ENCODE data around the gene ICA1.

DNA sequence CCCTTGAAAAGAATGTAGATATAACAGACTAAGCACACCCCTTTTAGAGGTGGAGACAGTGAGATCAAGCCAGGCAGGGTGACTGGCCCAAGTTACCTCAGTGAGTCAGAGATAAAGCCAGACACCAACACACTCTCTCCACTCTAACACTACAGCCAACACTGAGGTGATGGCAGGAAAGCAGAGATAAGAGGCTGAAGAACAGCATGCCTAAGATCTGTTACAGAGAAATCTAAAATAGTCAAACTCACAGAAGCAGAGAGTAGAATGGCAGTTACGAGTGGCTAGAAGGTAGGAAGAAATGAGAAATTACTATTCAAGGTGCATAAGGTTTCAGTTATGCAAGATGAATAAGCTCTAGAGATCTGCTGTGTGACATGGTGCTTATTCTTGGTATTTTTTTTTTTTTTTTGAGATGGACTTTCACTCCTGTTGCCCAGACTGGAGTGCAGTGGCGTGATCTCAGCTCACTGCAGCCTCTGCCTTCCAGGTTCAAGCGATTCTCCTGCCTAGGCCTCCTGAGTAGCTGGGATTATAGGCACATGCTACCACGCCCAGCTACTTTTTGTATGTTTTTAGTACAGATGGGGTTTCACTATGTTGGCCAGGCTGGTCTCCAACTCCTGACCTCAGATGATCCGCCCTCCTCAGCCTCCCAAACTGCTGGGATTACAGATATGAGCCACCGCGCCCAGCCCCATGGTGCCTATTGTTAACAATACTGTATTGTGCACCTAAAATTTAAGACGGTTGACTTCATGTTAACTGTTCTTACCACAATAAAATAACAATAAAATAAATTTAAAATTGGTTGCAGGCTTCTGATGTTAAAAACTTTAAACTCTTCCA is 28.7 kb downstream of the ICA1 start:
- TF ChIP-seq, protein P1, sequence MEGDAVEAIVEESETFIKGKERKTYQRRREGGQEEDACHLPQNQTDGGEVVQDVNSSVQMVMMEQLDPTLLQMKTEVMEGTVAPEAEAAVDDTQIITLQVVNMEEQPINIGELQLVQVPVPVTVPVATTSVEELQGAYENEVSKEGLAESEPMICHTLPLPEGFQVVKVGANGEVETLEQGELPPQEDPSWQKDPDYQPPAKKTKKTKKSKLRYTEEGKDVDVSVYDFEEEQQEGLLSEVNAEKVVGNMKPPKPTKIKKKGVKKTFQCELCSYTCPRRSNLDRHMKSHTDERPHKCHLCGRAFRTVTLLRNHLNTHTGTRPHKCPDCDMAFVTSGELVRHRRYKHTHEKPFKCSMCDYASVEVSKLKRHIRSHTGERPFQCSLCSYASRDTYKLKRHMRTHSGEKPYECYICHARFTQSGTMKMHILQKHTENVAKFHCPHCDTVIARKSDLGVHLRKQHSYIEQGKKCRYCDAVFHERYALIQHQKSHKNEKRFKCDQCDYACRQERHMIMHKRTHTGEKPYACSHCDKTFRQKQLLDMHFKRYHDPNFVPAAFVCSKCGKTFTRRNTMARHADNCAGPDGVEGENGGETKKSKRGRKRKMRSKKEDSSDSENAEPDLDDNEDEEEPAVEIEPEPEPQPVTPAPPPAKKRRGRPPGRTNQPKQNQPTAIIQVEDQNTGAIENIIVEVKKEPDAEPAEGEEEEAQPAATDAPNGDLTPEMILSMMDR (IDR thresholded peaks at IDR 0.05; ENCODE audit: low read depth, low read length) = no peak
- TF ChIP-seq, protein P2, sequence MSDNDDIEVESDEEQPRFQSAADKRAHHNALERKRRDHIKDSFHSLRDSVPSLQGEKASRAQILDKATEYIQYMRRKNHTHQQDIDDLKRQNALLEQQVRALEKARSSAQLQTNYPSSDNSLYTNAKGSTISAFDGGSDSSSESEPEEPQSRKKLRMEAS (IDR thresholded peaks at IDR 0.05; ENCODE audit: low read depth, low read length) = no peak
- TF ChIP-seq MYC (IDR thresholded peaks at IDR 0.05; ENCODE audit: low read depth, low read length) = no peak

Measured in NB4 (cell line).